ENCODE measurements around the gene RCC1. TPM values are rescaled to one million over a fixed set of nuclear protein-coding genes. Genes with fewer than 3 reads are reported as not detected.

Gene RCC1
- 10 to 100 TPM; 18.2 to 66.8 (median 25.8) TPM for total RNA-seq

- H3K4me1 ChIP-seq = peaks cover 0 to 49% (median 16%) of the 10 kb centered on the region in 4 donors
- peak; percentile 93 to 99 for TF ChIP-seq POLR2A (IDR thresholded peaks at IDR 0.05)
- TF ChIP-seq CTCF (IDR thresholded peaks at IDR 0.05) = no peak
- peaks cover 0 to 19% (median 0%) of the 10 kb centered on the region in 3 donors for H3K36me3 ChIP-seq
Measured at GRCh38 chr1:28505406-28506187, at the start of gene RCC1. RCC1 (plus strand) TSS chr1:28506043; CDS start chr1:28529867, 23,824 bp downstream.

GRCh38 chr1:28456078-28456477, 49.8 kb upstream of the RCC1 start:
- no peak for DNase-seq
- no peak for TF ChIP-seq POLR2A (IDR thresholded peaks at IDR 0.05)
- TF ChIP-seq CTCF (IDR thresholded peaks at IDR 0.05) = no peak
- no peaks in the 10 kb centered on the region for H3K4me1 ChIP-seq
- H3K36me3 ChIP-seq = peaks cover 0 to 16% (median 0%) of the 10 kb centered on the region in 3 donors
- no peaks in the 10 kb centered on the region for H3K27me3 ChIP-seq
- no peak overlapping the region for H3K27ac ChIP-seq
- H3K9me3 ChIP-seq = no peaks in the 10 kb centered on the region
- H3K4me3 ChIP-seq = no peak overlapping the region

More at GRCh38 chr1:28505406-28506187, at the start of gene RCC1:
- peak; percentile 92 to 99 (median 95) for DNase-seq
- peak within 1 kb of the TSS; percentile 41 to 84 (median 71) for H3K4me3 ChIP-seq
- peak within 1 kb of the TSS; percentile 73 to 91 (median 88) for H3K27ac ChIP-seq
- H3K27me3 ChIP-seq = no peaks in the 10 kb centered on the region
- H3K9me3 ChIP-seq = no peaks in the 10 kb centered on the region

DNA sequence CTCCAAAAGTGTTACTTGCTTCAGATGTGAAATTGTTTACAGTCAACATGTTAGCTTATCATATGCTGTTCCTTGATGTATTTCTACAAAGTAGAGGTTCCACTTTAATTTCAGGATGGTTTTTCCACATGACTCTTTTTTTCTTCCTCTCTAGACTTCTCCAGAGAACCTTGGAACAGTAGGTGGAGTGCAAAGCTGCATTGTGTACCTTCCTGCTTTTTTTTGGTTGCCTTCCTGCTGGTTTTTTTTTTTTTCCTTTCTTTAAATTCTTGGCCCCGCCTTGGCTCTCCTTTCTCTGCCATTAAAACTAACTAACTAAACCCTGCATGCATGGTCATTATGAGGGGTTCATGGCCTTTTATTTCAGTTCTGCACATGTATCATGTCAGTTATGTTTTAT, 48.2 kb upstream of the RCC1 start:
- TF ChIP-seq CTCF (IDR thresholded peaks at IDR 0.05) = no peak
- no peak for TF ChIP-seq POLR2A (IDR thresholded peaks at IDR 0.05)
- Histone ChIP-seq H3K36me3 (peaks cover 0 to 30% (median 0%) of the 10 kb centered on the region in 3 donors), H3K9me3 (no peaks in the 10 kb centered on the region), H3K27me3 (no peaks in the 10 kb centered on the region), H3K27ac (no peak overlapping the region), H3K4me3 (no peak overlapping the region), H3K4me1 (no peaks in the 10 kb centered on the region)
- no peak for DNase-seq

GRCh38 chr1:28458237-28459228, 47.3 kb upstream of the RCC1 start:
- Histone ChIP-seq H3K4me1 (no peaks in the 10 kb centered on the region), H3K4me3 (no peak overlapping the region), H3K27ac (no peak overlapping the region), H3K36me3 (peaks cover 0 to 38% (median 0%) of the 10 kb centered on the region in 3 donors), H3K27me3 (no peaks in the 10 kb centered on the region), H3K9me3 (no peaks in the 10 kb centered on the region)
- TF ChIP-seq CTCF (IDR thresholded peaks at IDR 0.05) = no peak
- no peak for TF ChIP-seq POLR2A (IDR thresholded peaks at IDR 0.05)
- DNase-seq = no peak

GRCh38 chr1:28466226-28466778, 39.5 kb upstream of the RCC1 start:
- DNase-seq = no peak
- Histone ChIP-seq H3K9me3 (no peaks in the 10 kb centered on the region), H3K27ac (no peak overlapping the region), H3K36me3 (peaks cover 0 to 48% (median 0%) of the 10 kb centered on the region in 3 donors), H3K27me3 (no peaks in the 10 kb centered on the region), H3K4me1 (no peaks in the 10 kb centered on the region), H3K4me3 (no peak overlapping the region)
- TF ChIP-seq CTCF (IDR thresholded peaks at IDR 0.05) (no peak), POLR2A (IDR thresholded peaks at IDR 0.05) (no peak)
